GM20431 (cell line): Measurements from ENCODE around the gene ASB18.

Experiments used
- in situ Hi-C: fragments of 300-500 bp; cut with MseI, MboI; formaldehyde crosslinking; loops from one replicate; pipeline ENCODE4 v1.15.0; 2020; ENCODE audit warnings: low sequenced_read_pairs; ENCODE audit not compliant: unreplicated experiment

ASB18 gene

GRCh38 chr2:236211296-236211695 lies 52.9 kb downstream of the ASB18 start:
- in situ Hi-C loops: no loop called here

- in situ Hi-C loops: no loop called here
These were observed 53.7 kb downstream of the ASB18 start for GRCh38 chr2:236210536-236210935.

- in situ Hi-C loops: no loop called here
These were observed 54.2 kb downstream of the ASB18 start for GRCh38 chr2:236209996-236210395.

GRCh38 chr2:236209535-236209934 lies 54.7 kb downstream of the ASB18 start:
- in situ Hi-C loops: no loop called here

DNA sequence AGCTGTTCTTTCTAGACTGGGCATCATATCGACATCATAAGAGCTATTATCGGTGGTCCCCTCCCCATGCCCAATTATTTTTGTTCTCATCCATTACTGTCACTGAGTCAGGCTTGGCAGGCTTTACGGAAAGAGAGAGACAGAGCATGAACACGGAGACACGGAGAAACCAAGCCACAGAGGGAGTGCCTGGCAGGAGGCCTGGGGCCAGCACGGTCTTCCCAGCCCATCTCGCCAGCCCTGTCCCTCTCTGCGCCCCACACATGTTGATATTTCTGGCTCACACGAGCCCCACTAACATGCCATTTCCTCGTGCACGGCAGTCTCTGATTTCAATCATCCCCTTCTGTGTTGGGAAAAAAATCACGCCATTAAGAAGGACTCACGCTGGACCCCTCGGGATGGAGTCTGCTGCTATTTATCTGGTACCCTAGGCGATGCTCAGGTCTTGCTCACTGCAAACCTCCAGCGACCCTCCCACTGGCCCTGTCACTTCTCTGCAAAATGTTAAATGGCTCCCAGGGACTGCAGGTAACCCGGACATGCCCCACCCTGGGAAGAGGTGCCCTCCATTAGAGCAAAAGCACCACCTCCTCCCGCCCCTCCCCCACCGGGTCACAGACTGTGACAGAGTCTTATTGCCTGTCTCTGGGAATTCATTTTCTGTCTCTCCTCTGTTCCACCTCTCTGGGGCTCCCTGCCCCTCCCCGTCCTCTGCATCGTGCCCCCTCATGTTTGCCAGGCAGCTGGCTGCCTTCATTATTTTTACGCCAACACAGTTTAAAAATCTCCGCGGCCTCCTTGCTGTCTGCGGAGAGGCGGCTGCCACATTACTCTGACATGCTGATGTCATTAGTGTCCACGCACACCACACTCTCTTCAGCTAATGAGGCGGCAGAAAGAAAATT lies 55.9 kb downstream of the ASB18 start:
- in situ Hi-C loops: no loop called here

DNA sequence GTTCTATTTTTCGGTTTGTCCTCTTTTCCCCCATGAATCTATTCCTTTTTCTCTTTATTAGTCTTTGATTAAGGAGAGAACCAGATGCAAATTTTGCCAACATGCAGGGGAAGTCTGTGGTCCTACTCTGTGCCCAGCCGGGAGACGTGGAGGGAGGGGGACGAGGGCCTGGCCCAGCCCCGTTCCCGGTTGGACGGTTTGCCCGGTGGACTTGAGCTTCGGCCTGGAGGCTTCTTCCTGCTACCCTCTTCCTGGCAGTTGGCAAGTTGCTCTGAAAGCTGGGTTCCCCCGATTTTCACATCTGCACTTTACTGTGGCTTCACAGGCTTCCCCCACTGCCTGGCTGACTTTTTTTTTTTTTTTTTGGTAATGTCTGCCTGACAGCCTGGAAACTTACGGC lies 56.7 kb downstream of the ASB18 start:
- in situ Hi-C loops: no loop called here

DNA sequence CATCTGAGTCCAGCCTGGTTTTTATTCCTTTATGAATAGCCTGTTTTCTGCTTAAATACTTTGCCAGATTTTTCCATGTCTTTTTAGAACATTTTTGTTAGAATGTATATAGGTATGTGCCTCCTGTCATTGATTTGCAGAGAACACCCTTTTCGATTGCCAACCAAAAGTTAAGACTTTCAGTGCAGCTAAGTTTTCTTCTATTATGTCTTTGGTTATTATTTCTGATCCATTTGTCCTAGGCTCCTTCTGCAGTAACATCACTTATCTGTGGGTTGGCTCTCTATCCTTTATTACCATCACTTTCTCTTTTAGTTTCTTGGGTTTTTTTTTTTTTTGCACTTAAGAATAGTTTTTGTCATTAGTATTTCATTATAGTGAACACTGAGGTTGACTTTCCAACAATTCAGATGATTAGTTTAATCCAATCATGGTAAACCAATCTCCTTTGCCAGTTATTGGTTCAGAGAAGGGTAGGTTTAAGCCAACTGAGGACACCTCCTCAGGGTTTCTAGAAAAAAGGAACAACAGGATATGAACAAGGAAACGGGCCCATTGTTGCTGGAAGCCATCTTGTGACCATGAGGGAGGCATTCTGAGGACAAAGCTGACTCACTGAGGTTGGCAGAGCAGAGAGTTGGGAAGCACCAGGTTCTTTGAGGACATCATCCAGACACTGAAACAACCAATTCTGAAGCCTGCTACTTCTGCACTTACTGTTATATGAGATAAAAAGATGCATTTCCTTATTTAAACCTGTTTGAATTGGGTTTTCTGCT lies 58.1 kb downstream of the ASB18 start:
- in situ Hi-C loops: no loop called here

- in situ Hi-C loops: no loop called here
These were observed 59.3 kb downstream of the ASB18 start for GRCh38 chr2:236204953-236205352.

- in situ Hi-C loops: no loop called here
These were observed 63.8 kb downstream of the ASB18 start for GRCh38 chr2:236200378-236200777.

GRCh38 chr2:236196366-236196765 lies 67.8 kb downstream of the ASB18 start:
- in situ Hi-C loops: no loop called here

- in situ Hi-C loops: no loop called here
These were observed 68.5 kb downstream of the ASB18 start for GRCh38 chr2:236195726-236196125.

- in situ Hi-C loops: no loop called here
These were observed 69.4 kb downstream of the ASB18 start for GRCh38 chr2:236194786-236195185.

GRCh38 chr2:236193026-236193425 lies 71.2 kb downstream of the ASB18 start:
- in situ Hi-C loops: no loop called here

GRCh38 chr2:236190674-236191073 lies 73.5 kb downstream of the ASB18 start:
- in situ Hi-C loops: no loop called here

GRCh38 chr2:236184701-236185100 lies 79.5 kb downstream of the ASB18 start:
- in situ Hi-C loops: loop anchor here (10.0 kb wide), 1 partner anchor 410 kb away; no protein-coding TSS in a partner anchor

GRCh38 chr2:236180831-236181453 lies 83.3 kb downstream of the ASB18 start:
- in situ Hi-C loops: loop anchor here (10.0 kb wide), 1 partner anchor 406 kb away; no protein-coding TSS in a partner anchor

GRCh38 chr2:236180076-236180816 lies 84.0 kb downstream of the ASB18 start:
- in situ Hi-C loops: loop anchor here (10.0 kb wide), 1 partner anchor 405 kb away; no protein-coding TSS in a partner anchor

- in situ Hi-C loops: loop anchor here (10.0 kb wide), 1 partner anchor 405 kb away; no protein-coding TSS in a partner anchor
These were observed 84.8 kb downstream of the ASB18 start for GRCh38 chr2:236179236-236180075.

- in situ Hi-C loops: no loop called here
These were observed 85.3 kb downstream of the ASB18 start for GRCh38 chr2:236178890-236179235.
